ENCODE results near the gene MT1G.

DNA sequence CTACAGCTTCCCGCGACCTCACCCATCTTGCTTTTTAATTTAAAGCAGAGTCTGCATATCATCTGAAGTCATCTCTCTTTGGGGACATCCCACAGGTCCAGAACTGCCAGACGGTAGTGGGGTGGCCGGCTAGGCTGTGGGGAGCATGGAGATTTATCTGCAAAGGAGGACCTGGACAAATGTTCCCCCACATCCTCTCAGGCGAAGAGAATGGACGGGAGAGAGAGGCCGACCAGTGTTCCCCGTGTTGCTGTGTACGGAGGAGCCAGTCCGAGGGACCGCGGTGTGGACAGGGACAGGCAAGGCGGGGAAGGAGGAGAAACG lies 36.1 kb downstream of the MT1G start:
- TF ChIP-seq, protein P1, sequence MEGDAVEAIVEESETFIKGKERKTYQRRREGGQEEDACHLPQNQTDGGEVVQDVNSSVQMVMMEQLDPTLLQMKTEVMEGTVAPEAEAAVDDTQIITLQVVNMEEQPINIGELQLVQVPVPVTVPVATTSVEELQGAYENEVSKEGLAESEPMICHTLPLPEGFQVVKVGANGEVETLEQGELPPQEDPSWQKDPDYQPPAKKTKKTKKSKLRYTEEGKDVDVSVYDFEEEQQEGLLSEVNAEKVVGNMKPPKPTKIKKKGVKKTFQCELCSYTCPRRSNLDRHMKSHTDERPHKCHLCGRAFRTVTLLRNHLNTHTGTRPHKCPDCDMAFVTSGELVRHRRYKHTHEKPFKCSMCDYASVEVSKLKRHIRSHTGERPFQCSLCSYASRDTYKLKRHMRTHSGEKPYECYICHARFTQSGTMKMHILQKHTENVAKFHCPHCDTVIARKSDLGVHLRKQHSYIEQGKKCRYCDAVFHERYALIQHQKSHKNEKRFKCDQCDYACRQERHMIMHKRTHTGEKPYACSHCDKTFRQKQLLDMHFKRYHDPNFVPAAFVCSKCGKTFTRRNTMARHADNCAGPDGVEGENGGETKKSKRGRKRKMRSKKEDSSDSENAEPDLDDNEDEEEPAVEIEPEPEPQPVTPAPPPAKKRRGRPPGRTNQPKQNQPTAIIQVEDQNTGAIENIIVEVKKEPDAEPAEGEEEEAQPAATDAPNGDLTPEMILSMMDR (IDR thresholded peaks at IDR 0.05; ENCODE audit: low read depth, low read length, missing input control) = no peak
- TF ChIP-seq, protein P2, sequence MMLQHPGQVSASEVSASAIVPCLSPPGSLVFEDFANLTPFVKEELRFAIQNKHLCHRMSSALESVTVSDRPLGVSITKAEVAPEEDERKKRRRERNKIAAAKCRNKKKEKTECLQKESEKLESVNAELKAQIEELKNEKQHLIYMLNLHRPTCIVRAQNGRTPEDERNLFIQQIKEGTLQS (IDR thresholded peaks at IDR 0.05) = no peak
- no peak for TF ChIP-seq RAD21 (IDR thresholded peaks at IDR 0.05)

All from liver (tissue), 3 donors.